Testis (tissue), 2 donors: Measurements from ENCODE around the gene NEMP2.

ENCODE experiments used
- CTCF ChIP-seq, 3 experiments: fragments of 450-650 bp in 2 of 3; fragments of 200-600 bp in 1 of 3; sonication (generic) in 1 of 3; IDR thresholded peaks; one replicate each; pipeline ENCODE4 v1.5.1; 2016 to 2019; ENCODE audit warnings: antibody characterized with exemption in 3 of 3, mild to moderate bottlenecking in 2 of 3, moderate library complexity in 1 of 3
- POLR2A ChIP-seq: fragments of 450-650 bp; IDR thresholded peaks from one replicate; pipeline ENCODE4 v1.6.1; 2017; ENCODE audit warnings: antibody characterized with exemption, mild to moderate bottlenecking, moderate library complexity

GRCh38 chr2:190462611-190463010, 71.9 kb downstream of the NEMP2 start:
- TF ChIP-seq POLR2A, result no peak
- no peak for TF ChIP-seq CTCF (IDR thresholded peaks at IDR 0.05)
